GM12873 (cell line): ENCODE results near the gene AFAP1L1.

ENCODE experiments used
- TF ChIP-seq, protein P1 (sequence below): IDR thresholded peaks from 2 replicates; pipeline ENCODE4 v1.5.1; 2012; ENCODE audit warnings: low read depth, mild to moderate bottlenecking, moderate library complexity, low read length, control low read depth; ENCODE audit not compliant: insufficient read depth; ENCODE audit errors: missing control alignments

Gene AFAP1L1

DNA sequence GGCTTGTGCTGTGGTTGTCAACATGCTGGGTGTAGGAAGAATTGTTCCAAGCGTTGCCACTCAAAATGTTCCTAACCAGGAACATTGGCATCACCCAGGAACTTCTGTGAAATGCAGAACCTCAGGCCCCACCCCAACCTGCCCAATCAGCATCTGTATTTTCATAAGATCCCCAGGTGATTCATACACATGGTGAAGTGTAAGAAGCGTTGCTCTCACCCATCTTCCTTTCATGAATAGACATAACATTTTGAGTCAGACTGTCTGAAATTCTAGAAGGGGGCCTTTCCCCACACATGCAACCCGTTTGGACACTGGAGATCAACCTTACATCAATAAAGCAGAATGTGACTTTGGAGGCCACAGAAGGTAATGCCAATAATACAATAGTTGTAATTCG lies 9.3 kb upstream of the AFAP1L1 start:
- TF ChIP-seq, protein P1, sequence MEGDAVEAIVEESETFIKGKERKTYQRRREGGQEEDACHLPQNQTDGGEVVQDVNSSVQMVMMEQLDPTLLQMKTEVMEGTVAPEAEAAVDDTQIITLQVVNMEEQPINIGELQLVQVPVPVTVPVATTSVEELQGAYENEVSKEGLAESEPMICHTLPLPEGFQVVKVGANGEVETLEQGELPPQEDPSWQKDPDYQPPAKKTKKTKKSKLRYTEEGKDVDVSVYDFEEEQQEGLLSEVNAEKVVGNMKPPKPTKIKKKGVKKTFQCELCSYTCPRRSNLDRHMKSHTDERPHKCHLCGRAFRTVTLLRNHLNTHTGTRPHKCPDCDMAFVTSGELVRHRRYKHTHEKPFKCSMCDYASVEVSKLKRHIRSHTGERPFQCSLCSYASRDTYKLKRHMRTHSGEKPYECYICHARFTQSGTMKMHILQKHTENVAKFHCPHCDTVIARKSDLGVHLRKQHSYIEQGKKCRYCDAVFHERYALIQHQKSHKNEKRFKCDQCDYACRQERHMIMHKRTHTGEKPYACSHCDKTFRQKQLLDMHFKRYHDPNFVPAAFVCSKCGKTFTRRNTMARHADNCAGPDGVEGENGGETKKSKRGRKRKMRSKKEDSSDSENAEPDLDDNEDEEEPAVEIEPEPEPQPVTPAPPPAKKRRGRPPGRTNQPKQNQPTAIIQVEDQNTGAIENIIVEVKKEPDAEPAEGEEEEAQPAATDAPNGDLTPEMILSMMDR = no peak

DNA sequence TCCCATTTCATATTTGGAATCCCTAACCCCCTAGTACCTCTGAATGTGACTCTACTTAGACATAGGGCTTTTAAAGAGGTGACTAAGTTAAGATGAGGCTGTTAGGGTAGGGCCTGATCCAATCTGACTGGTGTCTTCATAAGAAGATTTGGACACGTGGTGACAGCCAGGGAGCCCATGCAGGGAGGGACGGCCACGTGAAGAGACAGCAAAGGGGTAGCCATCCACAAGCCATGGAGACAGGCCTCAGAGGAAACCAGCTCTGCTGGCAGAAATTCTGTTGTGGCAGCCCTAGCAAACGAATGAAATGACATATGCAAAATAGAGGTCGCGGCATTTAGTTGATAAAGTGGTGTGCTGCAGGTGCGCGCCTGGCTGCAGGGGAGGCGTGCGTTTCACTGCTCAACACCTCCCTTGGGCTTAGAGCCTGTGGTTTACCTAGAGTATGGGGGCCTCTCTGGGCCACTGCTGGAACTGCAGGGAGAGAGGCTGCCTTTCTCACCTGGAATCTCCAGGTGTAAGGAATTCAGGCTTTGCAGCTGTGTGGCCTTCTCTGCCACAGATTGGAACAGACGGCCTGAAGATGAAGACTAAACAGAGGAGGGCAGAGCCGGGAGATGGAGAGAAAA lies 7.1 kb upstream of the AFAP1L1 start:
- TF ChIP-seq, protein P1 = peak; percentile 73

- TF ChIP-seq, protein P1 = no peak
These were observed 6.6 kb upstream of the AFAP1L1 start for GRCh38 chr5:149265068-149265465.

GRCh38 chr5:149265597-149265996 lies 6.1 kb upstream of the AFAP1L1 start:
- TF ChIP-seq, protein P1 = peak; percentile 17

DNA sequence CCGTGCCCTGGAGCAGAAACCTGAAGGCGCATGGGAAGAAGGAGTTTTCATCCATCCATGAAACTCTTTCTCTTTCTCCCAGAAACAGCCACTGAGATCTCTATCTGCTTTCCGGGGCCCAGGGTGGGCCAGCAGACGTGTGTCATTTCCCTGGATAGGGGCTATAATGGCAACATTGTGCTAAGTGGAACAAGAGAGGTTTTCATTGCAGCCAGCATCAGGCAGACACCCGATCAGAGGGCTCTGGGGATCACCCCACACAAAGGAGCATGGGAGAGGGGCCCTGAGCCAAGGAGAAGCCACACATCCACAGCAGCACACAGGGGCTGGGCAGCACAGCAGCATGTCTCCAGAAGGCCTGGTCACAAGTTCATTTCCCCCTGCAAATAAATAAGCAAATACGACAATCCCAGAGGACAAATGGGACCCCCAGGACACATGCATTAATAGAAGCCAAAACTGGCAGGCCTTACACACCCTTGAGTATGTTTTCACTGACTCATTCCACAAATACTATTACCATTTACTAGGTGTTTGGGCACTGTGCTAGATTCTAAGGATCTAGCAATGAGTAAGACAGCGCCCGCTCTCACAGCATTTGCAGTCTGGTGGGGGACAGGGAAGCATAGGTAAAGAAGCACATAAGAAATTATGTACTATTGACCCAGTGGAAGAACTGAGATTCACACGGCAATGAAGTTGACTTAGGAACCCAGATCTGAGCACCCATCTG lies 4.3 kb upstream of the AFAP1L1 start:
- TF ChIP-seq, protein P1 = no peak

DNA sequence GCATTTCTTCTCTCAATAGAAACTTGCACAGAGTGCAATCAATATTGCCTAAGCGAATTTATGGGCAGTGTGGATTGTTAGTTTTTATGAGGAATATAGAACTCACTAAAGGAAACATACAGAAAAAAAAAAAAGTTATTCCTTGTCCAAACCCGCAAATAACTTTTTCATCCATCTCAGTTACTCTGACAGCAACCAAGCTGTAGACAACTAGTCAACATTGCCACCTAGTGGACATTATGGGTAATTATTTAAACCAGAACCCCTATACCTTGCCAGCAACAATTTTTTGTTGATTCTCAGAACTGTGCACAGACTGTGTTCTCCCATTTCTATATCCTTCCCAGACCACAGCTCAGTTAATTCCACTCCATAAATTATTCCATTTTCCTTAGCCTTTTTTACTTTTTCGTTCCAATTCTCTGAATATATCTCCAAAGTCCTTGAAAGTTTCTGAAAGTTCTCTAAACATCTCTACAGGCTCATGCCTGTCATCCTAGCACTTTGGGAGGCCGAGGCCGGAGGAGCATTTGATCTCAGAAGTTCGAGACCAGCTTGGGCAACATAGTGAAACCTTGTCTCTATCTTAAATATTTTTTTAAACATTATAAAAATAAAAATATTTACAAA lies 2.6 kb upstream of the AFAP1L1 start:
- TF ChIP-seq, protein P1 = peak; percentile 65

DNA sequence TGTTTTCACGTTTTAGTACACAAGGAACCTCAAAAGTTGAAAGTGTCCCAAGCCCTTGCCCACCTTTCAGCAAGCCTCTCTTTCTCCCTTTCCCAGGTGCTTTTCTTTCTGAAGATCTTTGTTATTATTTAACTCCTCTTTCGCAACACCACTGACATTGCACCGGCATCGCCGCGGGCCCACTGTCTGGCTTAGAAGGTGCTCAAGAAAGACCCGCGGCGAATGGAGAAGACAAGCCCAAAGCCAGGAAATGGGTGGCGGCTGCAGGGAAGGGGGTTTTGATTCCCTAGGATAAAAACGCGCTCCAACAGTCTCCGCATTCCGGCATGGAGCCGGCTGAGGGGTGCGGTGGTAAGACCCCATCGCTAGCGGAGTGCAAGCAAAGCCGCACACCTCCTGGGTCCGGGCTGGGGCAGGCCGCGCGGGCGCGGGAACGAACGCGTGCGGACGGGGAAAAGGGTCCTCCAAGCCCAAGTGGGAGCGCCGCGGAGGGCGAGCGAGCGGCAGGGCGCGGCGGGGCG lies 404 bp upstream of the AFAP1L1 start:
- TF ChIP-seq, protein P1 = no peak
